ENCODE measurements around the gene GRIFIN. TPM values are rescaled to one million over a fixed set of nuclear protein-coding genes. Genes with fewer than 3 reads are reported as not detected.

Gene GRIFIN
- total and polyA plus RNA-seq, 7 experiments from 2014 or later: not detected

DNA sequence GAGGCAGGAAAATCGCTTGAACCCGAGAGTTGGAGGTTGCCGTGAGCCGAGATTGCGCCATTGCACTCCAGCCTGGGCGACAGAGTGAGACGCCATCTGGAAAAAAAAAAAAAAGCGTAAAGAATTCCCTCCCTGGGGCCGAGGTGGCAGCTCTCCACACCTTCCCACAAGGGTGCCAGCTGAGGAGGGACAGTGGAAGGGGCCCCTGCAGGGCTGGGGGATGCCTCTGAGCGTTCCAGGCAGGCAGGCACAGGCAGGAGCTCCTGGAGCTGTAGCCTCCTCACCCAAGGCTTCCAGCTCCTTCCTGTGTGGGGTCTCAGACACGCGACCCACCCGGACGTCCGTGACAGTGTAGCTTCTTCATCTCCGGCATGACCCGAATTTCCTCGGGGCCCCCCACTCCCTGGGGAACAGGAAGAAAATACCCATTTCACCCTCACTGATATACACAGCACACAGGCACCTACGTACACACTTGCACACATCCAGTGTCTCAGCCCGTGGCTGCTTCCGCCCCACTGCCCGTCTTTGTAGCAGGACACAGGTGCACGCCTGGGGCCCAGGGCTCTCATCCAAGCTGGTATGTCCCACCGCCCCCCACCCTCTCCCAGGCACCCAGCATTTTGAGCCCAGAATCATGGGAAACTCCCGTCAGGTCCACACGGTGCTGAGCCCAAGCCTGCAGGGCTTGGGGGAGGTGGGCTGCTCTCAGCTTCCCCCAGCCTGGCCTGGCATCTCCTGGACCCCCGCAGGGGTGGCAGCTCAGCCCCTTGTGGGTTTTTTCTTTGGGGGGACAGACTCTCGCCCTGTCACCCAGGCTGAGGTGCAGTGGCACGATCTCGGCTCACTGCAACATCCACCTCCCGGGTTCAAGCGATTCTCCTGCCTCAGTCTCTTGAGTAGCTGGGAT lies 25.7 kb downstream of the GRIFIN start:
- CTCF ChIA-PET: interaction anchor here (0.6 to 2.4 kb wide), 11 partner anchors 10 to 266 kb away, joined by 3 to 10 read pairs (median 4); no protein-coding TSS in a partner anchor
- H3K27me3 Mint-ChIP-seq: peaks cover 0 to 13% (median 0%) of the 10 kb centered on the region in 5 donors
- no peaks in the 10 kb centered on the region for H3K9me3 ChIP-seq (ENCODE audit: control insufficient read depth in 2 of 3, low read length in 3 of 3)
- no peak overlapping the region for H3K4me3 ChIP-seq (ENCODE audit: low read length)
- no peak overlapping the region for H3K27ac ChIP-seq (ENCODE audit: low read depth, low read length)
- POLR2A ChIA-PET: interaction anchor here (0.9 kb wide), 1 partner anchor 117 kb away, joined by 3 read pairs; no protein-coding TSS in a partner anchor
- peaks cover 0 to 5% (median 0%) of the 10 kb centered on the region in 11 donors for H3K9me3 Mint-ChIP-seq
- intact Hi-C loops (cut with micrococcal nuclease): loop anchor here (1.0 to 5.0 kb wide), 6 partner anchors 19 to 437 kb away; no protein-coding TSS in a partner anchor
- peaks cover 6 to 8% of the 10 kb centered on the region in 2 donors for H3K4me1 ChIP-seq (ENCODE audit: control insufficient read depth in 2 of 2, insufficient read depth in 2 of 2, low read length in 2 of 2)
- H3K36me3 ChIP-seq (ENCODE audit: control insufficient read depth in 2 of 3, insufficient read depth in 3 of 3, low read length in 3 of 3): no peaks in the 10 kb centered on the region
- H3K27me3 ChIP-seq (ENCODE audit: control insufficient read depth in 2 of 2, insufficient read depth in 2 of 2, low read length in 2 of 2): no peaks in the 10 kb centered on the region
- peaks cover 0 to 8% (median 8%) of the 10 kb centered on the region in 7 donors for H3K4me1 Mint-ChIP-seq
- ATAC-seq (no peak), DNase-seq (no peak)
- no peak overlapping the region for H3K4me3 Mint-ChIP-seq
- H3K36me3 Mint-ChIP-seq: peaks cover 0 to 3% (median 0%) of the 10 kb centered on the region in 5 donors
- H3K27ac Mint-ChIP-seq: no peak overlapping the region

GRCh38 chr7:2446676-2447075 lies 29.5 kb downstream of the GRIFIN start:
- Mint-ChIP-seq H3K27ac (no peak overlapping the region), H3K27me3 (no peaks in the 10 kb centered on the region), H3K36me3 (peaks cover 0 to 6% (median 0%) of the 10 kb centered on the region in 5 donors), H3K4me3 (no peak overlapping the region), H3K9me3 (no peaks in the 10 kb centered on the region), H3K4me1 (peaks cover 0 to 8% (median 0%) of the 10 kb centered on the region in 7 donors)
- Histone ChIP-seq H3K4me1 (ENCODE audit: control insufficient read depth in 2 of 2, insufficient read depth in 2 of 2, low read length in 2 of 2) (peaks cover 2 to 3% of the 10 kb centered on the region in 2 donors), H3K27me3 (ENCODE audit: control insufficient read depth in 2 of 2, insufficient read depth in 2 of 2, low read length in 2 of 2) (no peaks in the 10 kb centered on the region), H3K9me3 (ENCODE audit: control insufficient read depth in 2 of 3, low read length in 3 of 3) (no peaks in the 10 kb centered on the region), H3K27ac (ENCODE audit: low read depth, low read length) (no peak overlapping the region), H3K4me3 (ENCODE audit: low read length) (no peak overlapping the region), H3K36me3 (ENCODE audit: control insufficient read depth in 2 of 3, insufficient read depth in 3 of 3, low read length in 3 of 3) (no peaks in the 10 kb centered on the region)
- no peak for DNase-seq
- no peak for ATAC-seq
- ChIA-PET CTCF (no interaction called here), POLR2A (no interaction called here)
- intact Hi-C loops (cut with micrococcal nuclease): no loop called here

DNA sequence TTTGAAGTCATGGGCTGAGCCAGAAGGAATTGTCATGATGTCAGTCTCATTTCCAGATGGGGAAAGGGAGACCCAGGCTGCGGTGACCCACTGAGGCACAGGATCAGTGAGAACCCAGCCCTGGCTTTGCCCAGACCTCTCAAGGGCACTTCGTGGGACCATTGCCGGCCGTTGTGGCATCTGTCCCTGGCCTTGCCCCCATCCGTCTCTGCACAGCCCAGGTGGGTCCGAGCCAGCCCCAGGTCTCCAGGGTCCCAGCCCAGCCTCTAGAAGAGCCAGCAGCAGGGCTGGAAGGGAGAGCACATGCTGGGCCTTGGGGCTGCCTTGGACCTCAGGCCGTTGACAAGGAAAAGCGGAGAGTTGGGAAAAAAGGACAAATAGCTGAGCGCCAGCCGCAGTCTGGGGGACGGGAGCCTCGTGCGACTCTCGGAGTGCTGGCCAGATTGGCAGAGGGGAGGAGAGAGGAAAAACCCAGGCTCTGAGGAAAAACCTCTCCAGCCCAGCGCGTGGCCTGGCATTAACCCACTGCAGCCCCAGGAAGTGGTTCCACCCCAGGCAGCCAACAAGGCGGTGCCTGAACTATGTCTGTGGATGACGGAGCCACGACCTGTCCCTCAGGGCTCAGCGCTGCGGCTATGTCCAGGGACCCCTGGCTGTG lies 30.2 kb downstream of the GRIFIN start:
- H3K27me3 ChIP-seq (ENCODE audit: control insufficient read depth in 2 of 2, insufficient read depth in 2 of 2, low read length in 2 of 2): no peaks in the 10 kb centered on the region
- POLR2A ChIA-PET: no interaction called here
- H3K36me3 ChIP-seq (ENCODE audit: control insufficient read depth in 2 of 3, insufficient read depth in 3 of 3, low read length in 3 of 3): no peaks in the 10 kb centered on the region
- intact Hi-C loops (cut with micrococcal nuclease): no loop called here
- H3K4me1 Mint-ChIP-seq: peaks cover 0 to 10% (median 0%) of the 10 kb centered on the region in 7 donors
- CTCF ChIA-PET: no interaction called here
- H3K27ac ChIP-seq (ENCODE audit: low read depth, low read length): no peak overlapping the region
- no peak overlapping the region for H3K4me3 Mint-ChIP-seq
- H3K36me3 Mint-ChIP-seq: peaks cover 0 to 6% (median 0%) of the 10 kb centered on the region in 5 donors
- DNase-seq (no peak), ATAC-seq (no peak)
- no peaks in the 10 kb centered on the region for H3K9me3 Mint-ChIP-seq
- no peaks in the 10 kb centered on the region for H3K4me1 ChIP-seq (ENCODE audit: control insufficient read depth in 2 of 2, insufficient read depth in 2 of 2, low read length in 2 of 2)
- H3K4me3 ChIP-seq (ENCODE audit: low read length): no peak overlapping the region
- no peak overlapping the region for H3K27ac Mint-ChIP-seq
- no peaks in the 10 kb centered on the region for H3K27me3 Mint-ChIP-seq
- H3K9me3 ChIP-seq (ENCODE audit: control insufficient read depth in 2 of 3, low read length in 3 of 3): no peaks in the 10 kb centered on the region

DNA sequence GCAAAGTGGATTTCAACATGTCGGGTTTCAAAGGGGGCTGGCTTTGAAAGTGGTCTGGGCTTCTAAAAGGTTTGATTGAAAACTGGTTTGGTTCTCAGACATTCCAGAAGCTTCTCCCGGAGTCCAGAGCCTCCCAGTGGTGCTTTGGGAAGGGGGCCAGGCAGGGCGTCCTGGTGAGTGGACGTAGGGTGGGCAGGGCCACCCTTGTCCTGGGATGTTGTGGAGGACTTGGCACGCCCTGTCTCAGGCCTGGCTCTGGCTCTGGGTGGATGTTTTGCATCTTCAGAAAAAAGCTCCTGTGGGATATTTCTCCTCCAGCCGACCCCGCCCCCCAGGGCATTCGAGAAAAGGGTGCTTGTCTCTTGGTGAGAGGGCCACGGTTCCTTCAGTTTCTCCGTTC lies 31.2 kb downstream of the GRIFIN start:
- Mint-ChIP-seq H3K36me3 (peaks cover 0 to 8% (median 0%) of the 10 kb centered on the region in 5 donors), H3K9me3 (no peaks in the 10 kb centered on the region), H3K27me3 (no peaks in the 10 kb centered on the region), H3K4me3 (no peak overlapping the region), H3K27ac (no peak overlapping the region), H3K4me1 (peaks cover 0 to 13% (median 0%) of the 10 kb centered on the region in 7 donors)
- Histone ChIP-seq H3K4me3 (ENCODE audit: low read length) (no peak overlapping the region), H3K9me3 (ENCODE audit: control insufficient read depth in 2 of 3, low read length in 3 of 3) (no peaks in the 10 kb centered on the region), H3K36me3 (ENCODE audit: control insufficient read depth in 2 of 3, insufficient read depth in 3 of 3, low read length in 3 of 3) (no peaks in the 10 kb centered on the region), H3K27ac (ENCODE audit: low read depth, low read length) (no peak overlapping the region), H3K27me3 (ENCODE audit: control insufficient read depth in 2 of 2, insufficient read depth in 2 of 2, low read length in 2 of 2) (no peaks in the 10 kb centered on the region), H3K4me1 (ENCODE audit: control insufficient read depth in 2 of 2, insufficient read depth in 2 of 2, low read length in 2 of 2) (no peaks in the 10 kb centered on the region)
- intact Hi-C loops (cut with micrococcal nuclease): no loop called here
- DNase-seq (no peak), ATAC-seq (no peak)
- ChIA-PET CTCF (interaction anchor here (0.6 kb wide), 1 partner anchor 54 kb away, joined by 4 read pairs; no protein-coding TSS in a partner anchor), POLR2A (no interaction called here)

GRCh38 chr7:2444476-2444875 lies 31.7 kb downstream of the GRIFIN start:
- no peak overlapping the region for H3K4me3 ChIP-seq (ENCODE audit: low read length)
- H3K27me3 ChIP-seq (ENCODE audit: control insufficient read depth in 2 of 2, insufficient read depth in 2 of 2, low read length in 2 of 2): no peaks in the 10 kb centered on the region
- H3K36me3 ChIP-seq (ENCODE audit: control insufficient read depth in 2 of 3, insufficient read depth in 3 of 3, low read length in 3 of 3): no peaks in the 10 kb centered on the region
- no peak for DNase-seq
- intact Hi-C loops (cut with micrococcal nuclease): no loop called here
- Mint-ChIP-seq H3K36me3 (peaks cover 0 to 10% (median 0%) of the 10 kb centered on the region in 5 donors), H3K27ac (no peak overlapping the region), H3K4me1 (peaks cover 0 to 13% (median 0%) of the 10 kb centered on the region in 7 donors), H3K4me3 (no peak overlapping the region), H3K9me3 (no peaks in the 10 kb centered on the region), H3K27me3 (no peaks in the 10 kb centered on the region)
- H3K27ac ChIP-seq (ENCODE audit: low read depth, low read length): no peak overlapping the region
- ATAC-seq: no peak
- ChIA-PET POLR2A (no interaction called here), CTCF (interaction anchor here (0.6 kb wide), 1 partner anchor 54 kb away, joined by 4 read pairs; no protein-coding TSS in a partner anchor)
- H3K4me1 ChIP-seq (ENCODE audit: control insufficient read depth in 2 of 2, insufficient read depth in 2 of 2, low read length in 2 of 2): no peaks in the 10 kb centered on the region
- no peaks in the 10 kb centered on the region for H3K9me3 ChIP-seq (ENCODE audit: control insufficient read depth in 2 of 3, low read length in 3 of 3)

DNA sequence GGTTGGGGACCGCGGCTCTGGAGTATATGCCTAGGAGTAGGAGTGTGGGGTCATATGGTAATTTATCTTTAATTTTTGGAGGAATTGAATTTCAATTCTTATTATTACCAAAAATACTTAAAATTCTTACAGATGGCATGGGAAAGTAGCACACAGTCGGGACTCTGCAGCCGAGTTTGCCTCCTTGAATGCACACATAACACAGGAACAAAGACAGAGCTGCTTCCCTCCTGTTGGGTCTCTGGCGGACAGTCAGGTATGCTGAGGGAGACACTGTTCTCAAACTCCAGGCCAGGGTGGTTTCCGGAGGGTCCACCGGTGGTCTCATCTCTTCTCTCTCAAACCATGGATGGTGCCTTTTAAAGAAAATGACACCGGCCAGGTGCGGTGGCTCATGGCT lies 32.7 kb downstream of the GRIFIN start:
- H3K27ac Mint-ChIP-seq: no peak overlapping the region
- no peaks in the 10 kb centered on the region for H3K9me3 Mint-ChIP-seq
- no peak overlapping the region for H3K4me3 Mint-ChIP-seq
- ChIA-PET POLR2A (no interaction called here), CTCF (interaction anchor here (0.7 kb wide), 1 partner anchor 267 kb away, joined by 3 read pairs; no protein-coding TSS in a partner anchor)
- Histone ChIP-seq H3K4me1 (ENCODE audit: control insufficient read depth in 2 of 2, insufficient read depth in 2 of 2, low read length in 2 of 2) (no peaks in the 10 kb centered on the region), H3K36me3 (ENCODE audit: control insufficient read depth in 2 of 3, insufficient read depth in 3 of 3, low read length in 3 of 3) (peaks cover 0 to 6% (median 0%) of the 10 kb centered on the region in 3 experiments), H3K9me3 (ENCODE audit: control insufficient read depth in 2 of 3, low read length in 3 of 3) (no peaks in the 10 kb centered on the region), H3K4me3 (ENCODE audit: low read length) (no peak overlapping the region), H3K27ac (ENCODE audit: low read depth, low read length) (no peak overlapping the region), H3K27me3 (ENCODE audit: control insufficient read depth in 2 of 2, insufficient read depth in 2 of 2, low read length in 2 of 2) (no peaks in the 10 kb centered on the region)
- intact Hi-C loops (cut with micrococcal nuclease): no loop called here
- peaks cover 0 to 13% (median 0%) of the 10 kb centered on the region in 7 donors for H3K4me1 Mint-ChIP-seq
- DNase-seq (no peak), ATAC-seq (no peak)
- no peaks in the 10 kb centered on the region for H3K27me3 Mint-ChIP-seq
- H3K36me3 Mint-ChIP-seq: peaks cover 0 to 12% (median 0%) of the 10 kb centered on the region in 5 donors
